SK-N-SH (cell line): ENCODE measurements around the gene ARL5A.

Source experiments
- CTCF ChIP-seq: fragments of 200-600 bp; sonication (generic); IDR thresholded peaks from 2 replicates; pipeline ENCODE4 v1.6.1; 2017; ENCODE audit warnings: antibody characterized with exemption, mild to moderate bottlenecking, moderate library complexity
- NRF1 ChIP-seq: IDR thresholded peaks from 2 replicates; pipeline ENCODE4 v1.6.1; 2012; ENCODE audit warnings: low read depth, mild to moderate bottlenecking, low read length
- RFX5 ChIP-seq: IDR thresholded peaks from 2 replicates; pipeline ENCODE4 v1.6.1; 2012; ENCODE audit warnings: mild to moderate bottlenecking, improper control_type of control experiment, low read length

- TF ChIP-seq RFX5, result no peak
- TF ChIP-seq CTCF, result no peak
- TF ChIP-seq NRF1, result no peak
Measured at GRCh38 chr2:151802315-151802714, 25.9 kb downstream of the ARL5A start.
